ENCODE measurements around the gene CR1L.
"Not testable (repeated sequence)": the region's sequence is repeated elsewhere in the genome, so short reads cannot be mapped to it uniquely, and the experiment has no call there.

DNA sequence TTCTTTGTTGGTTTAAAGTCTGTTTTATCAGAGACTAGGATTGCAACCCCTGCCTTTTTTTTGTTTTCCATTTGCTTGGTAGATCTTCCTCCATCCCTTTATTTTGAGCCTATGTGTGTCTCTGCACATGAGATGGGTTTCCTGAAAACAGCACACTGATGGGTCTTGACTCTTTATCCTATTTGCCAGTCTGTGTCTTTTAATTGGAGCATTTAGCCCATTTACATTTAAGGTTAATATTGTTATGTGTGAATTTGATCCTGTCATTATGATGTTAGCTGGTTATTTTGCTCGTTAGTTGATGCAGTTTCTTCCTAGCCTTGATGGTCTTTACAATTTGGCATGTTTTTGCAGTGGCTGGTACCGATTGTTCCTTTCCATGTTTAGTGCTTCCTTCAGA, 16.5 kb downstream of the CR1L start:
- TF ChIP-seq, protein P1, sequence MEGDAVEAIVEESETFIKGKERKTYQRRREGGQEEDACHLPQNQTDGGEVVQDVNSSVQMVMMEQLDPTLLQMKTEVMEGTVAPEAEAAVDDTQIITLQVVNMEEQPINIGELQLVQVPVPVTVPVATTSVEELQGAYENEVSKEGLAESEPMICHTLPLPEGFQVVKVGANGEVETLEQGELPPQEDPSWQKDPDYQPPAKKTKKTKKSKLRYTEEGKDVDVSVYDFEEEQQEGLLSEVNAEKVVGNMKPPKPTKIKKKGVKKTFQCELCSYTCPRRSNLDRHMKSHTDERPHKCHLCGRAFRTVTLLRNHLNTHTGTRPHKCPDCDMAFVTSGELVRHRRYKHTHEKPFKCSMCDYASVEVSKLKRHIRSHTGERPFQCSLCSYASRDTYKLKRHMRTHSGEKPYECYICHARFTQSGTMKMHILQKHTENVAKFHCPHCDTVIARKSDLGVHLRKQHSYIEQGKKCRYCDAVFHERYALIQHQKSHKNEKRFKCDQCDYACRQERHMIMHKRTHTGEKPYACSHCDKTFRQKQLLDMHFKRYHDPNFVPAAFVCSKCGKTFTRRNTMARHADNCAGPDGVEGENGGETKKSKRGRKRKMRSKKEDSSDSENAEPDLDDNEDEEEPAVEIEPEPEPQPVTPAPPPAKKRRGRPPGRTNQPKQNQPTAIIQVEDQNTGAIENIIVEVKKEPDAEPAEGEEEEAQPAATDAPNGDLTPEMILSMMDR (IDR thresholded peaks at IDR 0.05): not testable (repeated sequence)
- not testable (repeated sequence) for TF ChIP-seq POLR2A (IDR thresholded peaks at IDR 0.05)
